Activated effector memory CD4-positive, alpha-beta T cell treated with anti-CD3 and anti-CD28 coated beads, Interleukin-2, amount 50 U/mL, for 16 hours (primary cell): ENCODE measurements around the gene GALNT2.

Source experiments
- DNase-seq: peaks from one replicate; pipeline ENCODE4 v3.0.0-alpha.2; 2020

Gene GALNT2

GRCh38 chr1:230097370-230097769 lies 30.3 kb downstream of the GALNT2 start:
- no peak for DNase-seq

DNA sequence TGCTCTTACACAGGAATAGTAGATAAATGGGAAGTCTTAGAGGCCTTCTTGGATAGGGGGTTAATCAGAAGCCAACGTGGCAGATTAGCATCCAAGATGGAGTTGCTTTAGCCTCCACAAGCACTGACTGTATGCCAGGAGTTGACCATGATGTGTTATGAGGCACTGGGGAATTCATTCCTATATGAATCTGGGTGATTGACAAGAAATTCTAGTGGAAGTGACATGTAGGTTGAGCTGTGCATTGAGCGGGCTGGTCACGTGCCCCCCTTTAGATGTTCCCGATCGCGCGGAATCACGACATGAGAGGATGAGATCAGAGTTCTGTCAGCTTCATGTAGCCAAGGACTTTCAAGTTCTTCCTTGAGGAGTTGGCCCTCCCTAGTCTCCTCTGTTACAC lies 31.7 kb downstream of the GALNT2 start:
- no peak for DNase-seq

- no peak for DNase-seq
These were observed 32.4 kb downstream of the GALNT2 start for GRCh38 chr1:230099465-230099864.

DNA sequence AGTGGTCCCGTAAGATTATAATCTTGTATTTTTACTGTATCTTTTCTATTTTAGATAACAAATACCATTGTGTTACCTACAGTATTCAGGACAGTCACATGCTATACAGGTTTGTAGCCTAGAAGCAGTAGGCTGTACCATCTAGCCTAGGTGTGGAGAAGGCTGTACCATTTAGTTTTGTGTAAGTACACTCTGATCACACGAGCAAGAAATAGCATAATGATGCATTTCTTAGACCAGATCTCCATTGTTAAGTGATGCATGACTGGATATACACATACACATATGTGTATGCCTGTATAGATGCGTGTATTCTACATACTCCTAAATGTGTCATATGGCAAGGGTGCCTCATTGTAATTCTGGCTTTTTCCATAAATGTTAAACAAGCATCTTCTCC lies 33.9 kb downstream of the GALNT2 start:
- DNase-seq, result no peak

GRCh38 chr1:230101556-230101955 lies 34.5 kb downstream of the GALNT2 start:
- DNase-seq, result no peak

DNA sequence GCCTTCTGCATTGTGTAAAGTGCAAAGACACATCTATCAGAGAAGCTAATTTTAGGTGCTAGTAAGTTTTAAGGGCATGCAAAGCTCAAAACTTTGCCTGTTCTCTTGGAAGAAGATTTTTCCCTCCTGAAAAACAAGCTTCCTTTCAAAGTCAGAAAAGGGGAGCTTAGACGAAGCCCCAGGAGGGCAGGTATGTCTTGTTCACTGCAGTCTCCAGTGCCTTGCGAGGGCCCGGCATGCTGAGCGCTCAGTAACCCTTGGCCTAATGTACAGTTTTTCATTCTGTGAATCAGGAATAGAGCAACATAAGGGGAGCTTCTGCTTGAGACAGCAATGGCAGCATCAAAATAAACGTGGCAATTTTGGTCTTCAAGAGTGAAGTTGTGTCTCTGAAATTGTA lies 35.0 kb downstream of the GALNT2 start:
- no peak for DNase-seq

GRCh38 chr1:230102472-230102871 lies 35.4 kb downstream of the GALNT2 start:
- no peak for DNase-seq

GRCh38 chr1:230103306-230104173 lies 36.5 kb downstream of the GALNT2 start:
- no peak for DNase-seq

DNA sequence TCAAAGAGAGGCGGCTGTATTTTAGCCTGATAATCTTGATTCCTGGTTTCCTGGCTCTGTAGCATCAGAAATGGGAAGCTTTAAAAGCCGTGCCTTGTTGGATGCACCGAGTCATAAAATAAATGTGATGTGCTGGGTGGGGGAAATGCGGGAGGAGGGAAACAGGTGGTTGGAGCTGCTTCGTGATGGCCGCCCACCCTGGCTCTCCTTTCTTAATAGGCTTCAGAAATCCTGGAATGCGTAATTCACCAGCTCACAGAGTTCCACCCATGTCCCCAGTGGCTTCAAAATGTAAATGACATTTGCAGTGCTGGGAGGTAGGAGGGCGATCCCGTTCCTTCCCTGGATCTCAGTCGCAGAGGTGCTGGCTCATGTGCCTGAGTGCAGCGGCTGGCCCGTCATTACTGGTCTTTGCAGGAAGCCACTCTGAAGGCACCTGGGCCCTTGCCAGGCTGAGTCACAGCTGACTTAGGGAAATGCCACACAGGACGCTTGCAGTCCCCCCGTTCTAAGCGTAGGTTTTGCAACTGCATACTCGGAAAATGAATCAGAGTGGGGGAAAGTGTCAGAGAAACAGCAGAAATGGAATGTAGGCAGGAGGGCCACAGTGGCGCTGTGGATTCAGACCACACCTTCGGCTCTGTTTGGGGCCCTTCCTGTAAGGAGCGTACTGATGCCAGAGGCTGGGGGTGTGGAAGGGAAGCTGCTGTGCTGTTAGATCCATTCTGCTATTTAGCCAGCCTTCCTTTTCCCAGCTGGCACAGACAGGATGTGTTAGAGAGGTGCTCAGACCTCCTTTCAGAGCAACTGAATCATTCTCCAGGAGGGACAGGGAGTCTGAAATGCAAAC lies 37.6 kb downstream of the GALNT2 start:
- DNase-seq, result peak; percentile 92

DNA sequence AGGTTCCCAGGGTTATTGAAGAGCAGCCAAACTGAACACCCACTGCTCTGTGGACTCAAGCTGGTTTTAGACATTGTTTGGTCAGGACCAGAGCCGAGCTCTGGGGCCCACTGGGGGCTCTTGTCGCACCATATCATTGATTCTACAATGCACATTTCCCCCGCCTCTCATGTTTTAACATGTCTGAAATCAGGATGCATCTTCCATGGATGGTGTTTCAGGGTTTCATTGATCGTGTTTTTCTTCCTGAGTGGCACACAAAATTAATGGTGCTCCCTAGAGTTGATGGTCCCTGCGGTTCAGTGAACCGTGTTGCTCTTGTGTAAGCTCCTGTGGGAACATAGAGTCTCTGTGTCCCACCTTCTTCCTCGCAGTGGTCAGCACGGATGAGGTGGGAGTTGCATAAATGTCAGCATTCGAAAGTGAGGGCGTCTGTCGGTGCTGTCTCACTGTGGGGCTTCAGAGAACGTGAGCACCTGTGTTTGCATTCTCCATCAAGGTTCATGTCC lies 38.3 kb downstream of the GALNT2 start:
- no peak for DNase-seq

DNA sequence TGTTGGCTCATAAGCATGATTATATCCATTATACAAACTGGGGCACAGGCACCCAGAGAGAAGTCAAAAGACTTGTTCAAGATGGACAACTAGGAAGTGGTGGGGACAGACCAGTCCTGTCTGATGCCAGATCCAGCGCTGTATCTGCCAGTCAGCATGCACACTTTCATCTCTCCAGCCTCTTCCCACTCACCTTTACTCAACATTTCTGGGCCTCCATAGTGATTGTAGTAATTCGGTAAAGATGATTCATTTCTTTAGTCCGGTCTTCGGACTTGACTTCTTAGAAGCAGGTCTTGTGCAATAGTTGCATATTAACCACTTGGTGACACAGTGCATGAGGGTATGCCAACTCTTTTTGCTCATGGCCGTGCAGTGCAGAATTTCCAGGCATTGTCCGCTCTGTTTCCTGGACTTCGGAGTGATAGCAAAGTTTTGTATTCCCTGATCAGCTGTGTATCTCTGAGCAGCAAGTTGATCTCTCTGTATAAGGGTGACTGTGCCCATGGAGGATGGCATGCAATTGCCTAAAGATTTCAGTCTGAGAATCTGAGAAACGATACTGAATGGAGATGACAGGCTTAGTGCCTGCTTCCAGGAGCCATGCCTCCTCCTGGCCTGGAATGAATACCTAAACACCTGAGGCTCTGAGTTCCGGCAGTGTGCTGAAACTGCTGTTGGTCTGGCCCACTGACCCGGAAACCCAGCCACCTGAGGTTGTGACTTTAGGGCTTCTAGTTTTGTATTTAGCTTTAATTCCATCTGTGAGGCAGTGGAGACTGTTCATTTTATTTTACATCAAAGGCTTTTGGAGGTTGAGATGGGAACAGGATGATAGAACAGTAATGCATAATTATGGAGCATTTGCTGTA lies 39.0 kb downstream of the GALNT2 start:
- no peak for DNase-seq

DNA sequence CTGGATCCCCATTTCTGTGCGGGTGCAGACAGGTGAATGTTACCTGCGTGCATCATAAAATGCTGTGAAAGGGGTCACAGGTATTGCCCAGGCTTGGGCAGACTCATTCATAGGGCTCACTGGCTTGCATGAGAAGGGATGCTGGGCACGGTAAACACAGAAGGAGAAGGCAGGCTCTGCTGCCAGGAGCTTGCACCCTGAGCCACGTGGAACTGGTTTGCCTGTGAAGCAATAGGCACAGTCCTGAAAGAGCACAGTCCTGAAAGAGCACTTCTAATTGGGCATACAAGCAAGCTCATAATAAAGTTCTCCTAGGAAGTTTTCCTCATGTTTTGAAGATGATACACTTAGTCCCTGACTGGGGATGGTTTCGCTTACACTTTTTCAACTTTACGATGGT lies 40.9 kb downstream of the GALNT2 start:
- DNase-seq, result no peak

GRCh38 chr1:230108580-230108979 lies 41.5 kb downstream of the GALNT2 start:
- no peak for DNase-seq

DNA sequence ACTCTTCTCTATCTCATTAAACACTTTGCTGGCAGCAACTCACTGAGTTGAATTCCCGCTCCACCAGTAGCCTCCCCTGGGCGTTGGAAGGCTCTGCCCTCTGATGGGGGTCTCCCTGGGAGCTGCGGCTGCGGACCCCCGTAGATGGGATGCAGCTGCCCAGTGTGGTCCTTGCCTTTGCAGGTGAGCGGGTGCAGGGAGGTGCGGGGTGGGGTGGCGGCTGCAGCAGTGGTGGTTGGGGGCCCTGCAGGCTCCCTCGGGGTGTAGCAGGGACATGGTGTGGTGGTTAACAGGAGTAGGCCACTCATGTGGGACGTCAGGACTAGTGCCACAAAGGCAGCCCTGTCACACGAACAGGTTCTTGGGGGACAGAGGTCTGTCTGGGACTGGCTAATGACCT lies 42.0 kb downstream of the GALNT2 start:
- no peak for DNase-seq

GRCh38 chr1:230109895-230110667 lies 43.0 kb downstream of the GALNT2 start:
- peak; percentile 90 for DNase-seq

DNA sequence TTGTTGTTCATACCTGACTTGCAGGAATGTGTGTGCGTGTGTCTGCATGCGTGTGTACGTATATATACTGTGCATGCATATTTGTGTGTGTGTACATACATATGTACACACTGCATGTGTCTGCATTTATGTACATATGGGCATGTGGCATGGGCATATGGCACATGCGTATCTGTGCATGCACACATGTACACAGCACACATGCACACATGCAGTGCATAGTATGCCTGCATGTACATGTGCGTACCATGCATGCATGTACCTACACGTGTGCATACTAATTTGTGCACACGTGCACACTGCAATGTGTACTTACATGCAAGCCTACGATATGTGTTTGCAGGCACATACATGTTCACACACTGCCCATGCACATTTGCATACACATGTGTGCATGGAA lies 43.9 kb downstream of the GALNT2 start:
- no peak for DNase-seq

GRCh38 chr1:230112131-230112701 lies 45.2 kb downstream of the GALNT2 start:
- DNase-seq, result no peak

DNA sequence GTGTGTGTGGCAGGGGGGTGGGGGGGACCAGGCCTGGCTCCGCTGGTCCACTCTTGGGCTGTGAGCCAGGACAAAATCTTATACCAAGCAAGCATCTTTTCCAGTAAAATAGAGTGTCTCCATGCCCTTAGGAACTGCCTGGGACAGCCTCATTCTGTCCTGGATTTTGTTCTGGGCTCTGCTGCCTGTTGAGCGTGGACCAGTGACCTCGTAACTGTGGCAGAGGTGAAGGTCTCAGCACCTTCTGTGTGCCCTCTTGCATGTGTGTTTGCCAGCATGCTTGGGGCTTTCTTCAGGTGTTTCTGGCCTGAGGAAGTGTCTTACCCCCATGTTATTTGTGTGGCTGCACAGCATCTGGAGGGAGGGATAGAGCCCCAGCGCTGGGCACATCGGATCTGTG lies 45.7 kb downstream of the GALNT2 start:
- DNase-seq, result no peak

- no peak for DNase-seq
These were observed 46.2 kb downstream of the GALNT2 start for GRCh38 chr1:230113235-230113592.

DNA sequence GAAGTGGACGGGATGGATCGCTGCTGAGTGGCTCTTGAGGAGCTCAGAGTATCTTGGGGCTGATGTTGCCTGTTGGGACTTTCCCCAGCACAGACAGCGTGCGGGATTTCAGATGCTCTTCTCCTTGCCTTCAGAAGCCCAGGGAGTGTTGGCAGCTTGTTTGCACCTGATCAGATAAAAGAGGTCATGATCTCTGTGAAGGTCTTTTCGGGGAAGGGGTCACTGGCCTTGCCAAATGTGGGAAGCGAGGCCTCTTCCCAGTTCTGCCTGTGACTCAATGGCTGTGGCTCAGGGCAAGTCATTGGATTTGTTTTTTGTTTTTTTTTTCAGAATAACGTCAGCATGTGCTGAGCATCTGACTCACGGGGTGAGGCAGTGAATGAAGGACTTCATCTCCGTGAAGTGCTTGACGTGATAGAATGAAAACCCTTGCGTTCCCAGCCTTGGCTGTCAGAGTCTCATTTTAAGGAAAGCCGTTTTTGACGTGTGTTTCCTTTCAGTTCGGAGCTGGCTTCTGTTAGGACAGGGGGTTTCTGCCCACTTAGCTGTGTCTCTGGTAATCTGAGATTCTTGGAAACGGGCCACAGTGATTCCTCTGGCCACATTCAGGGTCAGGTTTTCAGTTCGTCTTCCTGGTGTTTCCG lies 46.7 kb downstream of the GALNT2 start:
- no peak for DNase-seq

GRCh38 chr1:230114237-230114651 lies 47.2 kb downstream of the GALNT2 start:
- no peak for DNase-seq
